GM12874 (cell line): ENCODE data around the gene FAM13A.

Experiments
- CTCF ChIP-seq: IDR thresholded peaks from 2 replicates; pipeline ENCODE4 v1.5.1; 2011; ENCODE audit warnings: low read depth, mild to moderate bottlenecking, control low read depth, low read length, moderate library complexity; ENCODE audit not compliant: insufficient read depth

FAM13A gene

GRCh38 chr4:88937081-88937480 lies 119.9 kb downstream of the FAM13A start:
- no peak for TF ChIP-seq CTCF

- TF ChIP-seq CTCF = no peak
Observed at GRCh38 chr4:88933414-88934160, 123.4 kb downstream of the FAM13A start.

- no peak for TF ChIP-seq CTCF
Observed at GRCh38 chr4:88928852-88929251, 128.1 kb downstream of the FAM13A start.

GRCh38 chr4:88927420-88927819 lies 129.6 kb downstream of the FAM13A start:
- no peak for TF ChIP-seq CTCF

GRCh38 chr4:88919056-88919455 lies 137.9 kb downstream of the FAM13A start:
- no peak for TF ChIP-seq CTCF

GRCh38 chr4:88911246-88912212 lies 145.5 kb downstream of the FAM13A start:
- no peak for TF ChIP-seq CTCF

- TF ChIP-seq CTCF = no peak
Observed at GRCh38 chr4:88910101-88910500, 146.9 kb downstream of the FAM13A start.
